ENCODE data around the gene SAMD7.

Gene SAMD7

DNA sequence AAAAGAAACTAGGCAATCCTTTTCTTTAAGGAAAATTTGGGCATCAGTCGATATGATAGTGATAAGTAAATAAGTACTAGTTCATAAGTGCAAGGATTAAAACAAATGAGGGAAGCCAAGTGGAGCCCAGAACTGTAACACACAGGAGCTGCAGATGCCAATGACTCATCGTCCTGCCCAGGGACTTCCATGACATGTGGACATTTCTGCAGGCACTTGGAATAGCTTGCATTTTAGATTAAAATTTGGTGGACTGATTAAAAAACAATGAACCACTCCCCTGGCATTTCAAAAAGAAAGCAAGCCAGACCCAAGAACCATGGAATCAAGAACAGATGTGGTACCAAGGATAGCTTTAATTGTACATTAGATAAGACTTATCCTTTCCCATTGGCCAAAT, 2.9 kb downstream of the SAMD7 start:
- no peak for DNase-seq

DNA sequence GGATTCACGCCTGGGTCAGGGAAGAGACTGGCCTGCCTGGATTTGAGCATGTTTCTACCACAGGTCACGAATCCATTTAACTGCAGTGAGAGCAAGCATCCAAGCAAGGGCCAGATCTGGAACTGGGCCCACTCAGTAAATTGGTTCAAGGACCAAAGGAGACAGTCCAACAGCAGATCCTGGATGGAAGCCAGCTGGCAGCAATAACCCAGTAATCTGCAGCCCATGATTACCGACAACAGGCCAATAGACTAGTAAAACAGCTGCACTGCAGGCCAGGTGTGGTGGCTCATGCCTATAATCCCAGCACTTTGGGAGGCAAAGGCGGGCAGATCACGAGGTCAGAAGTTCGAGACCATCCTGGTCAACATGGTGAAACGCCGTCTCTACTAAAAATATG, 11.8 kb downstream of the SAMD7 start:
- no peak for DNase-seq

DNA sequence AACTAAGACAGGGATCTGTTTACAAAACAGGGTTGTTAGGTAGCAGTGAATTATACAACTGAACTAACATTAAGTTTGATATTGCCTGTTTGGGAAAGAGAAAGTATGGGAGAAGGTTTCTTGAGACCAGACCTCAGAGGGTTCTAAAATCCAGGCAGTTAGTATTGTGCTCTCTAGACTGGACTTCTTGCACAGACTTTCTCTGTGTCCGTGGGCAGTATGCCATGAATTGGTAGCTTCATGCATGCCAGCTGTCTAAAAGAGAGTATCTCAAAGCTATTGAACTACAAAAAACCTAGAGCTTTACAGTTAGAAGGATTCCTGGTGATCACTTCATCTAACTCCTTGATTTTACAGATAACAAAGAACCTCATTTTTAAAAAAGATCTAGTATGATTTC, 12.5 kb downstream of the SAMD7 start:
- DNase-seq = no peak

DNA sequence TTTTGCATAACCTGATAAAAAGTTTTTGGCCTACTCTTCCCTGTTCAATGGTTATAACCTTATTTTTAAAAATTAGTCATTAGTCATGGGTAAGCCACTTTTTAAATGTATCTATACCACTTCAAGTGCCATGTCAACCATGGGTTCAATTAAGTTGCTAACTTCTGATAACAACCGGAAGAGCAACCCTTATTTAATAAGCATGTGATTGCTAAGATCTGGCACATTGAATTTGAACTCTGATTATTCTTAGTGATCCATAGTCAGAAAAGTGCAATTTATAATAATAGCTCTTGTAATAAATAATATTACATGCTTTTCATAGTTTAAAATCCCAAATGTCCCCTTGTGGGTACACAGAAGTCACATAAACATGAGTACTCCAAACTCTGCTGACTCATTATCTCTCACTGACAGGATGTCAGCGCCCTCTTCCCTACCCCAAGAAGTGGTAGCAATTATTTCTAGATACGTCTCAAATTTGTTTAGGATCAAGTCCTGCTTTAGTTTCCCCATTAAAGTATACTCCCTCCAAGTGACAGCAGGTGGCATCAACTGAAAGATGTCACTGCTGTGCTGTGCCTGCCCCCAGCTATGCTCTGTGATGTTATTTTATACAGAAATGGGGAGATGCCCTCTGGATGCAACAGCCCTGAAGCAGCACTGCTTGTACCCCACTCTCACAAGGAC, 18.6 kb downstream of the SAMD7 start:
- peak; percentile 7 for DNase-seq

DNA sequence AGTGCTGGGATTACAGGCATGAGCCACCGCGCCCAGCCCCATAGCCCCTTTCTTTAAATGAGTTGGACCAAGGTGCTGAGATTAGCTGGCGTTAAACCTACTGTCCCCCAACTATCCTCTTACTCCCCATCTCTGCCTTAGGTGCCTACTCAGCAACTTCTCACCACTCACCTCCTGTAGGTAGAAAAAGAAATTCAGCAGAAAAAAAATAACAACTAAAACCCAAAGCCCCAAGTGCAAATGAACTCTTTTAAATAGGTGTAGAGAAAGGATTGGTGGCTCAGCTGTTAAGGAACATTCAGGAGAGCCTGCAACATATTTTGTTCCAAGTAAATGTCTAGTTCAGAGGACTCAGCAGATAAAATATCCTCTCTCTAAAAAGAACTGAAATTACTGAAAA, 19.5 kb downstream of the SAMD7 start:
- no peak for DNase-seq

DNA sequence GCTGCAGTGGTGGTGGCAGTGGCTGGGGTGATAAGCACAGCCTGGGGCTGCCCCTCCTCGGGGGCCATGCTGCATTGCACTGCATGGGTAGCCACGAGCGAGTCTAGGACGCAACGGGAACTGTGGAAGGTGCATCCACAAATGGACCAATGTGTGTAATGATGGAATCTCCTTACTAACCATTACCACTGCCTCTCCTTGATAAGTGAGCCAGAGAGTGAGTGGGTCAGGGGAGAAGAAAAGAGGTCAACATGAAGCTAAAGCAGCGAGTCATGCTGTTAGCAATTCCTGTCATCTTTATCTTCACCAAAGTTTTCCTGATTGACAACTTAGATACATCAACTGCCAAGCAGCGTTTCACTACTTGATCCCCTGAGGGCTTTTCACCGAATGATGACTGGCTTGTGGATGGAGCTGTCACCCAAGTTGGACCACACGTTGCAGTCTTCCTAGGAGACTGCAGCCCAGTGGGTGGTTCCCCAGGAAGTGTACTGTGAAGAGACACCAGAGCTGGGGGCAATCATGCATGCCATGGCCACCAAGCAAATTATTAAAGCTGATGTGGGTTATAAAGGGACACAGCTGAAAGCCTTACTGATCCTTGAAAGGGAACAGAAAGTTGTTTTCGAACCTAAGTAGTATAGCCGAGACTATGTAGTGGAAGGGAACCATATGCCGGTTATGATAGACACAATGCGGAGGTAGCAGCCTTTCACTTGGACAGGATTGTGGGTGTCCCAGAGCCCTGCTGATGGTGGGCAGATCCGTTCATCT, 20.6 kb downstream of the SAMD7 start:
- no peak for DNase-seq

DNA sequence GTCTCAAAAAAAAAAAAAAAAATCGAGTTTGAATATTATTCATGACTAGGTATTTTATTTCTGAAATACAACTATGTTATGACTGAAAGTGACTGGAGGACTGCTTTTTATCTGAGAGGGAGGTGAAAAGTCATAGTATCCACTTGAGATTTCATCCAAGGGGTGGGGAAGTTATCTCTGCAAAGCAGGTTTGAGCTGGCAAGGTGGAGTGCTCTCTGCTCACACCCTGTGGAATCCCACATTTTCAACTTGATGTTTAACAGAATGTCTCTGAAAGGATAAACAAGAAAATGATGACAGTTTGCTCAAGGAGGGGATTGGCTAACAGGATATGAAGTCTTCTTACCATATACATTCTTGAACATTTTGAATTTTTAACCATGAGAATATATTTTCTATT, 27.9 kb downstream of the SAMD7 start:
- DNase-seq = no peak

DNA sequence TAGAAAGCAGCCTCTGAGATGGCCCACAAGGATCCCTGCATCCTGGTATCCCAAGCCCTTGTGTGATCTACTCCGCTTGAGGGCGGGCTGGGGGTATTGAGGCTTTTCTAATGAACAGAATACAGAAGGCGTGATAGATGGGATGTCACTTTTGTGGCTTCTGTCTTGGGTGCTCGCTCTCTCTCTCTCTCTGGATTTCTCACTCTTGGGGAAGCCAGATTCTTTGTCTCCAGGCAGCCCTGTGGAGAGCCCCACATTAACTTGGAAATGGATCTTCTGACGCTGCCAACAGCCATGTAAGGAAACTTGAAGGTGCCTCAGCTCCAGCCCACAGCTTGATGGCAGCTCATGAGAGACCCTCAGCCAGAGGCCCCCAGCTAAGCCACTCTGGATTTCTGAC, 28.4 kb downstream of the SAMD7 start:
- DNase-seq = no peak

DNA sequence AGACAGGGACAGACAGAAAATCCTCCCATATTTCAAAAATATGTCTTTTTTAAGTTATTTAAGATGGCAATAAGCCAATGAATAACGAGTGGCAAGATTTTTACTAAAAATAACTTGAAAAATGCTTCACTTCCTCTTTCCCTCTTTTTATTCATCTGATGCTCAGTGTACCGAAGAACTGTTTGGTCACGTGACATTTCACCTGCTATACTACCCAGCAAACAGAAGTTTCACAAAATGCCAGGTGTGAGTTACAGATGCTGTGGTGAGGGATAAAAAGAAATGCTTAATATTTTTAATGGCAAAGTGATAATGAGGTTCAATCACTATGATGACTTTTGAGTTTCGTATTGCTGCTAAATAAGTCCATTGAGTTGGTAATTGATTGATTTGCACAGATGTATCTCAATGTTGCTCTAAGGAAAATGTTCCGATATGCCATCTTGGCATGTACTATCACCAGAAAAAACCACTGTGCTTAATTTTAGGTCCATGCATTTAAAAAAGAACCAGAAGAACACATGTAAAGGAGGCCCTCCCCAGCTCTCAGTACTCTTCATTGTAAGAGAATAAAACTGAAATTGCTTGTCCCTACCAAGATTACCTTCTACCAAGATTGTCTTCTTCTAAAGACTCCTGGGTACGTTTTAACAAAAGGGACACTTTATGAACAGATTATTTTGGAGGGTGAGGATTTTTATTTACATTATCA, 29.3 kb downstream of the SAMD7 start:
- DNase-seq = no peak

DNA sequence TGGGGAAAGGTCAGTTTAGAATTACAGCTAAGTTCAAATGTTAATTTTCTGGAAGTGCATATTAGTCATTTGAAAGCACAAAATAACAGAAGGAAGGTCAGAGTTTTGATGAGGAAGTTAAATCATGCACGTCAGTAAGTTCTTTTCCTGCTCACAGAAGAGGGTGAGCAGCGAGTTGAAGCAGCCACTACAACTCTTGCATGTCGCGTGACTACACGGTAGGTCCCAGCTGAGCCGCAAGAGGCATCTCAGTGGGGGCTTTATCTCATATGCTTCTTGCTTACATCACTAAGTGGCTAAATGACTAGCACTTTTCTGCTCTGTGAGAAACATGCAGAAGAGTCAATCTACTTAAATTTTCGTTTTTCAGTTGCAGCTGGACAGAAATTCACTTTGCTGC, 33.9 kb downstream of the SAMD7 start:
- DNase-seq = peak; percentile 40

DNA sequence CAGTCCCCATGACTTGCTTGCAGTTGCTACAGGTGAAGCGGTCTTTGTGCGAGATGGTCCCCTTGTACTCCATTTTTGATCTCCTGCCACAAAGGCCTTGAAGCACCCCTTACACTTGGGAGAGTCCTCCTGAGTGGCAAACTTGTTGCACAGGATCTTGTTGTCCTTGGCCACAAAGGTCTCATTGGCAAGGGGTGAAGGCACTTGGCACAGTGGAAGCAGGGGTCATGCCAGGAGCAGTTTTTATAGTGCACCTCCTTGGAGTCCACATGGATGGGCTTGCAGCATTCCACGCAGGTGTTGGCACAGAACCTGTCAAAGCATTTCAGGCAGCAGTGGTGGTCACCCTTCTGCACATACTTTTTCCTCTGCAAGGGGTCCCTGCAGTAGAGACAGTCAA, 35.0 kb downstream of the SAMD7 start:
- DNase-seq = no peak

DNA sequence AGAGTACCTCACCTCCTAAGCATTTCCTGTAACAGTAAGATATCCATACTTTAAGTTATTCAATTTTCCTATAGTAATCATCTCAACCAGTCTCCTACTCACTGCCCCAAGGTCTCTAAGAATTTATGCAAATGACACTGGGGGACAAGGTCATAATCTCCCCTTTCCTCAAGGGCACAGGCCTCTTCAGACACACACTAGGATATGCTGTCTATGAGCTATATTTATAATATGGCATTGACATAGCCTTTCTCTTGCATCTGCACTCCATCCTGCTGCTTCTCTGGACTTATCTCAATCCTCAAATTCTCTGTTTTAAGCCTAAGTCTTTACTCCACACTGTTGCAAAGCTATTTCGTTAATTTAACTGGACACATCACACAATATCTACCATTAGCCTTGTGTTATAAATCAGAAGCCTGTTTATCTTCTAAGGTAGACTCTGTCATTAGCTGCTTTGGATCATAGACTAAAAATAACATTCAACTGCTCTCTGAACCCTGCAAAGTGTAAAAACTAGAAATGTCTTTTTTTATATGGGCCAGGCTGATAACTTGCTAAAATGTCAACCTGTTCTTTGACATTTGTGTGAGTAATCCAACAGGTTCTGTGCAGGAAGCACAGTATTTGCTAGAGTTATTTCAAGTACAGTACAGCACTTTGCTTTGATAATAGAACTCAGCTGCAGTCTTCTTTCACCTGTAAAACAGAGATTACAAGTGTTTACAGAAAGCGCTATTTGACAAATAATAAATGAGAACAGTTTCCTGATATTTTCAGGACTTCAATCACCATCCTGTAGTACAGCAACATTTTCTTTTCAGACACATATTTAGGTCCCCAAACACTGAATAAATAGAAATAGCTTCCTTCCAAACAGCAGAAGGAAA, 37.4 kb downstream of the SAMD7 start:
- DNase-seq = no peak

DNA sequence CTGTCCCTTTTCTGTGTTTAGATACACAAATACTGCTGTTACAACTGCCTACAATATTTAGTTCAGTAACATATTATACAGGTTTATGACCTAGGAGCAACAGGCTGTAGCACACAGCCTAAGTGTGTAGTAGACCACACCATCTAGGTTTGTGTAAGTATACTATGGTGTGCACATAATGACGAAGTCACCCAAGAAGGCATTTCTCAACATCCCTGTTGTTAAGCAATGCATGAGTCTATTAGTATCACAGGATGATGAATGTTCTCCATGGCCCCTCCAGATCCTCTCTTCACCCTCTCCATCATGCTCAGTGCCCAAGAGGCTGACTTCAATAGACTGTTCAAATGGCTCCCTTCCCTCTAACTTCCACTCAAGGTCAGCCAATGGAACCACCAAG, 40.7 kb downstream of the SAMD7 start:
- DNase-seq = no peak

DNA sequence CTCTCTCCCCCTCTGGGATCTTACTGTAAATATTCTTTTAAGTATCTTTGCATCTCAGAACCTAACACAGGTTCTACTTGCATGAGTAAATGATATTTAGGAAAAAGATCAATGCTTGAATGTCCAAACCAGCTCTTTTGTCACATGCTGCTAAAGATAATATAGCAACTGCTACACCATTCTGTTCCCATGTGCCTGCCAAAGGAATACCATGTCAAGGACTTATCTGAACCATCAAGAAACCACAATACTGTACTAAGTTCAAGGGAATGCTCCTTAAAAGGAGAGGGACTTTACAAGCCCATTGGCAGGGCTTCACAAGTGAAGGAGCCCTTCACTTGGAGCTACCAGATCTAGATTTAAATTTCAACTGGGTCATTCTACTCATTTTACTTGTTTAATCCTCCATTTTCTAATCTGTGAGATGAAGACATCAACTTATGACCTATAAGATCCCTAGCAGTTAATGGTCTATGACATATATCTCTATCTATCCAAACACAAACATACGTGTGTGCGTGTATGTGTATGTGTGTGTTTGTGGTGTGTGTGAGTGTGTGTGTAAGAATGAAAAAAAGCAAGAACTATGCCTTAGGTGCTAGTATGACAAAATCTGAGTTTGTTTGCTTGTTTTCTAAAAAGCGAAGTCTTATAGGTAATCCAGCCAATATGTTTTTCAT, 42.2 kb downstream of the SAMD7 start:
- DNase-seq = no peak

DNA sequence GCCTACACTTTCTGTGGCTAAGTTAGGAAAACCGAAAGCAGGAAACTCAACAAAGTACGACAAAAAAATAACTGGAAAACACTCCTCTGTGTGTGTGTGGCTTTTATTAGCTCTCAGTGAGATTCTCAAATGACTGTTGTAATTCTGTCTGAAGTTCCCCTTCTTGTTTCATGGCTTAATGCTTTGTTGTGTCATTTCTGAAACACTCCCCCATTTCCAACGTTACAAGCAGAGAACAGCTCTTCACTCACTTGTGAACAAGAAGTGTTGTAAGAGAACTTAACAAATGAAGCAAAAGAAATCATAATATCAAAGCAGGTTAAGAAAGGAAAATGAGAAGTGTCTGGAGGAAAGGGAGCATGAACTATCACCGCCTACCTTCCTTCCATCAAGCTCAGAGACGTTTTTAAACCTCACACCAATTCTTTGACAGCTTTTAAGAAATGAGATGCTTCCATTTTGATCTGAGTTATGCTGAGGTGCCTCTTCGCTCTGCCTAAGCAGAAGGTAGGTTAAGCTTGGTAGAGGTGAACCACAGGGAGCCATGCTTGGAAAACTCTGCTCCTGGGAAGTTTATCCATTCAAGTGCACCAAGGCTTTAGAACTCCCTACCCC, 42.9 kb downstream of the SAMD7 start:
- DNase-seq = no peak

DNA sequence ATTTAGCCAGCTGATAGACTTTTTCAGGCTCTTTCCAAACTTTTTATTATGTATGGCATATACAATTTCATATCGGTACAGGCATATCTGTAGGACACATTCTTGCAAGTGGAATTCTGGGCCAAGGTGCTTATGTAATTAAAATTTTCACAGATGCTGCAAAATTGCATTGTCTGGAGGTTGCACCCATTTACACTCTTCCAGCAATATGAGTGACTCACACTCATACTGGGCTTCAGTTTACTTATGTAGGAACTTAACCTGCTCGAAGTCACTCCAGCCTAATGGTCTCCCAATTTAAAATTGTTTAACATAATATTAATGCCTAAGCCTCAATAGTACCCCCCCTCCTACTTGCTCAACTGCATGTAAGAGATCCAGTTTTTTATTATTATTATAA, 44.0 kb downstream of the SAMD7 start:
- no peak for DNase-seq

DNA sequence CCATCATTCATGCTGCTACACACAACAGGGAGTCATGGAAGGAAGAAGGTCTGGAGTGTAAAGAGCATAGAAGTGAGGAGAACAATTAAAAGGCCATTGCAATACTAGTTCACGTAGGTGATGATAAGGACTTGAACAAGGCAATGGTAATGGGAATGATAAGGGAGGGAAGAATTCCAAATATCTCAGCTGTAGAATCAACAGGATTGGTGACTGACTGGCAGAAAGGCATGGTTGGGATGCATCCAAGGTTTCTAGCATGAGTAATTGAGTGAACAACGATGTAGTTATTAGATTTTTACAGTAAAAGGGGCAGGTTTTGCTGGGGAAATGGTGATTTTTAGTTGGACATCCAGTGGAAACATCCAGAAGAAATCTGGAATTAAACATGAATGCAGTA, 52.8 kb downstream of the SAMD7 start:
- no peak for DNase-seq

DNA sequence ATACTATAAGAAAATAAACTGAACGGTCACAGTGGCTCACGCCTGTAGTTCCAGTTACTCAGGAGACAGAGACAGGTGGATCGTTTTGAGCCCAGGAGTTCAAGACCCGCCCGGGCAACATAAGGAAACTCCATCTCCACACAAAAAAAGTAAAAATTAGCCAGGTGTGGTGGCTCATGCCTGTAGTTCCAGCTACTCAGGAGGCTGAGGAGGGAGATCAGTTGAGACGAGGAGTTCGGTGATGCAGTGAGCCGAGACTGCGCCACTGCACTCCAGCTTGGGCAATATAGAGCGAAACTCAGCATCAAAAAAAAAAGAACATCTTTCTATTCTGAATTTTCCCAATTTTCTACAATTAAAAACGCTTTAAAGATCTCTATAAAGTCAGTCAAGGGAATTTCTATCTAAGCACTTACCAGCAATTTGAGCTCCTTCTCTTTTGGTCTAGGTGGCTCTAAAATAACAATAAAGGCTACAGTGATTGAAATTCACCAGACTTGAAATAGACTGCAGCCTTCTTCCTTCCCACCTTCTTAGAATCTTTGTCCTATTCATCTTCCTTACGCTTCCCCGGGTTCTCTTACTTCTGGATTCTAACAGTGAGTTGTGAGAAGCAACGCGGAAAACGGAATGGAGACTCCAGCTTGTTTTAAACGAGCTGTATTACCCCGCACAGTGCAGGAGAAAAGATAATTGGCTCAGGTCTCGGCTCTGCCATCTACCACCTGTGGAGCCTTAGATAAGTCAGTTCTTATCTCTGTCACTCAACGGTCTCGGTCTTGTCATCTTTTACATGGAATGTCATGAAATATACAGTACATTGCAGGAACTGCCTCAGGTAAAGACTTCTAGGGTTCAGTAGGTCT, 54.4 kb downstream of the SAMD7 start:
- no peak for DNase-seq

DNA sequence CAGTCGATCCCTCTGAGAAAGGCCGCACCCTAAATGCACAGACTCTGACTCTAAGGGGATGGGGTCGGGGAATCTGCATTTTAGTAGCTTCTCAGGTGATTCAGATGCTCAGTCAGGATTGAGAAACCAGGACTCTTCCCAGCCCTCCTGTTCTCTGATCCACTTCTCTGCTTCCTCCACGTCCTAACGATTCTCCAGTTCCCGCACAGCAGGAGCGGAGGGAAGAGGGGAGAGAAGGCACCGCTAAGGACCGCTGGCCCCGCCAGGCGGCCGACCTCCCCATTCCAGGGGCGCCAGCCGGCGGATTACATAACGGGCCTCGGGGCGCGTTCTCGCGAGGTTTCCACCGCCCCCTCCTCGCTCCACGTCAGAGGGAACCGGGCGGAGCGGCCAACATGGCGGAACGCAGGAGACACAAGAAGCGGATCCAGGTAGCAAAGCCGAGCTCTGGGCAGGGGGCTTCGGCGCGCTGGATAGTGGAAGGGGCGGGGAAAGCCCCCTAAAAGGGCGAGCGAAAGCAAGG, 55.1 kb downstream of the SAMD7 start, which contains the start of gene SEC62:
Gene SEC62, plus strand, starts transcription at position 380 of the 523 bp plus-strand sequence. Its CDS starts 16 bp downstream, at position 396.
- DNase-seq = peak; percentile 95
